Measurements from ENCODE around the gene PPP2R5C.
"Not testable (repeated sequence)": the region's sequence is repeated elsewhere in the genome, so short reads cannot be mapped to it uniquely, and the experiment has no call there.

GRCh38 chr14:101804373-101804772, 42.9 kb downstream of the PPP2R5C start:
- TF ChIP-seq, protein P1, sequence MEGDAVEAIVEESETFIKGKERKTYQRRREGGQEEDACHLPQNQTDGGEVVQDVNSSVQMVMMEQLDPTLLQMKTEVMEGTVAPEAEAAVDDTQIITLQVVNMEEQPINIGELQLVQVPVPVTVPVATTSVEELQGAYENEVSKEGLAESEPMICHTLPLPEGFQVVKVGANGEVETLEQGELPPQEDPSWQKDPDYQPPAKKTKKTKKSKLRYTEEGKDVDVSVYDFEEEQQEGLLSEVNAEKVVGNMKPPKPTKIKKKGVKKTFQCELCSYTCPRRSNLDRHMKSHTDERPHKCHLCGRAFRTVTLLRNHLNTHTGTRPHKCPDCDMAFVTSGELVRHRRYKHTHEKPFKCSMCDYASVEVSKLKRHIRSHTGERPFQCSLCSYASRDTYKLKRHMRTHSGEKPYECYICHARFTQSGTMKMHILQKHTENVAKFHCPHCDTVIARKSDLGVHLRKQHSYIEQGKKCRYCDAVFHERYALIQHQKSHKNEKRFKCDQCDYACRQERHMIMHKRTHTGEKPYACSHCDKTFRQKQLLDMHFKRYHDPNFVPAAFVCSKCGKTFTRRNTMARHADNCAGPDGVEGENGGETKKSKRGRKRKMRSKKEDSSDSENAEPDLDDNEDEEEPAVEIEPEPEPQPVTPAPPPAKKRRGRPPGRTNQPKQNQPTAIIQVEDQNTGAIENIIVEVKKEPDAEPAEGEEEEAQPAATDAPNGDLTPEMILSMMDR (IDR thresholded peaks at IDR 0.05), result not testable (repeated sequence)
- not testable (repeated sequence) for TF ChIP-seq POLR2A (IDR thresholded peaks at IDR 0.05)

Data from uterus (tissue), 2 donors.